GM10266 (cell line): ENCODE results near the gene SLC2A4RG.

Experiments used
- DNase-seq: peaks from one replicate; pipeline ENCODE4 v3.0.0; 2012; ENCODE audit errors: extremely low spot score
- TF ChIP-seq, protein P1 (sequence below): IDR thresholded peaks from 2 replicates; pipeline ENCODE4 v1.5.1; 2012; ENCODE audit warnings: mild to moderate bottlenecking, low read depth; ENCODE audit not compliant: control insufficient read depth, insufficient read depth; ENCODE audit errors: missing control alignments

SLC2A4RG gene

DNA sequence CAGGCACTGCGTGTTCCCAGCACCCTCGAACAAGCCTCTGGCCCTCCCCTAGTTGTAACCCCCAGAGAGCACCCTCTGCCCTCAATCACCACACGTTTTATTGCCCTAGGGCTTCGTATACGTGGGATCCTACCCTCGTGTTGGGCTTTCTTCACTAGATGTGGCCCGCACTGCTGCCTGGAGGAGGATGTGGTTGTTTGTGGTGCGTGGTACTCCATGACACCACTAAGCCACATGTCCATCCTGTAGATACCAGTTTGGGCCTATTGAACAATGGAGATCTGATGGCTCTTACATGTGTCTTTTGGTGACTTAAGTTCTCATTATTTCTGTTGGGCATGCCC, 17.0 kb downstream of the SLC2A4RG start:
- DNase-seq = no peak
- TF ChIP-seq, protein P1, sequence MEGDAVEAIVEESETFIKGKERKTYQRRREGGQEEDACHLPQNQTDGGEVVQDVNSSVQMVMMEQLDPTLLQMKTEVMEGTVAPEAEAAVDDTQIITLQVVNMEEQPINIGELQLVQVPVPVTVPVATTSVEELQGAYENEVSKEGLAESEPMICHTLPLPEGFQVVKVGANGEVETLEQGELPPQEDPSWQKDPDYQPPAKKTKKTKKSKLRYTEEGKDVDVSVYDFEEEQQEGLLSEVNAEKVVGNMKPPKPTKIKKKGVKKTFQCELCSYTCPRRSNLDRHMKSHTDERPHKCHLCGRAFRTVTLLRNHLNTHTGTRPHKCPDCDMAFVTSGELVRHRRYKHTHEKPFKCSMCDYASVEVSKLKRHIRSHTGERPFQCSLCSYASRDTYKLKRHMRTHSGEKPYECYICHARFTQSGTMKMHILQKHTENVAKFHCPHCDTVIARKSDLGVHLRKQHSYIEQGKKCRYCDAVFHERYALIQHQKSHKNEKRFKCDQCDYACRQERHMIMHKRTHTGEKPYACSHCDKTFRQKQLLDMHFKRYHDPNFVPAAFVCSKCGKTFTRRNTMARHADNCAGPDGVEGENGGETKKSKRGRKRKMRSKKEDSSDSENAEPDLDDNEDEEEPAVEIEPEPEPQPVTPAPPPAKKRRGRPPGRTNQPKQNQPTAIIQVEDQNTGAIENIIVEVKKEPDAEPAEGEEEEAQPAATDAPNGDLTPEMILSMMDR = no peak

DNA sequence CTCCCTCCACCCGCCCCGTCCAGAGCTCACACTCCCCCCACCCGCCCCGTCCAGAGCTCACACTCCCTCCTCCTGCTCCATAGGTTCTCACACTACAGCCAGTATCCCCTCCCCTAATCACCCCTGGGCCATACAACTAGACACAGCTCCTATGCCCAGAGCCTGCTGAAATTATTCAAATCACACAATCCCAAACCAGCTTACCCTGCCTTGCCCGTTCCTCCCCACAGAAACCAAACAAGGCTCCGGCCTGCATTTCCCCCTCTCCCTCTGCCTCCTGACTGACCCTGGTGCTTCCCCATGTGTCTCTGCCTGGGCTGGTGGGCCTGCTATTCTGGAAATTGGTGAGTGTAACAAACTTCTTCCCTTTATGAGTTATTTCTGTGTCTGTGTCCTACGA, 18.6 kb downstream of the SLC2A4RG start:
- DNase-seq = no peak
- TF ChIP-seq, protein P1 = no peak

DNA sequence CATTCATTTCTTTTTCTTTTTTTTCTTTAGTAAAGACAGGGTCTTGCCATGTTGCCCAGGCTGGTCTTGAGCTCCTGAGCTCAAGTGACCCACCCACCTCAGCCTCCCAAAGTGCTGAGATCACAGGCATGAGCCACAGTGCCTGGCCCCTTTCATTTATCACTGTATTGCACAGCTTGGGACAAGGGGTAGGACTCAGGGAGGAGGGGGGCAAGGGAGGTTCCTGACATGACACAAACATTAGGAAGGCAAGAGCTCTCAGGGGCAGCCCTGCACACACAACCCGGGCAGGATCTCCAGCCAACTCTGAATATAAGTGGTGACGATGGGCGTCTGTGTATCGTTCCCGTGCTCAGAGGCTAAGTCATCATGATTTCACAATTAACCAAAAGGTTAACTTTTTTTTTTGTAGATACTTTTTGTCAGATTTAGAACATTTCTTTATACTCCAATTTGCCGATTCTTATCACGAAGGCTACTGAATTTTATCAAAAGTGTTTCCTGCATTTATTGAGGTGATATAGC, 19.9 kb downstream of the SLC2A4RG start:
- DNase-seq = no peak
- TF ChIP-seq, protein P1 = no peak

DNA sequence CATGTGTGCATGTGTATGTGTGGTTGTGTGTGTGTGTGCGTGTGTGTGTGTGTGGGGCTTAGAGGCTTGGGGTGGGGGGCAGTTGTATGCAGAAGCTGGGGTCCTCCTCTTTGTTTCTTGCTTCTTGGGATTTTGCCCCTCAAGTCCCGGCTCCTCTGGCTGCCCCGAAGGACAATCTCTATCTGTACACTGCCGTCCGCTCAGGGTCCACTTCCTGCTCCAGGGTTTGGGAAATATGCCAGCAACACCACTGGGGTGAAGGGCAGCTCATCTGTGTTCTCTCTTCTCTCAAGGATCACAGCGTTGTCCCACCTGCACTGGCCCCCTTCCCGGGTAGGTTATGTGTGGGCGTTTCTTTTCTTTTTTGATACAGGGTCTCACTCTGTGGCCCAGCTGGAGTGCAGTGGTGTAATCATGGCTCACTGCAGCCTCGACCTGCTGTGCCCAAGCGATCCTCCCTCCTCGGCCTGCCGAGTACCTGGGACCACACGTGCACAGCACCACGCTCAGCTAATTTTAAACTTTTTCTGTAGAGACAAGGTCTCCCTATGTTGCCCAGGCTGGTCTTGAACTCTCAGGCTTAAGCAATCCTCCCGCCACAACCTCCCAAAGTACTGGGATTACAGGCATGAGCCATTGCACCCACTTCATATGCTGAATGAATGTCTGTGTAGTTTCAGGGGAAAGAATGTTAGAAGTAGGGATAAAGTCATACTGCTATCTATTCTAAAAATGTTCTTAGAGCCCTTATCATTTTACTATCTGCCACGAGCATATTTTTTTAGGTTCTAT, 25.7 kb downstream of the SLC2A4RG start:
- TF ChIP-seq, protein P1 = no peak
- no peak for DNase-seq

DNA sequence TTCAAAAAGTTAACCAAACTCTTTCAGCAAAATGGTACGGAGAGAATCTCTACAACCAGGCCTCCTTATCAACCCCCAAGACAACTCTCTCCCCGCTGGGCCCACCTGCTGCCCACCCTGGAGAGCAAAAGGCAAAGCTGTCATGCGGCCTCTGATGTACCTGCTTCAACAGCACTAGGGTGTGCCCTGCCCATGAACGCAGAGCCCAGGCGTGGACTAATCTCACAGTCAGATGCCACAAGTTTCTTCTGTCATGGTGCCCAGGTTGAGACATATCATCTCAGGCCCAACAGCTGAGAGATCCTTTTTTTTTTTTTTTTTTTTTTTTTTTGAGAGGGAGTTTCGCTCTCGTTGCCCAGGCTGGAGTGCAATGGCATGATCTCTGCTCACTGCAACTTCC, 26.3 kb downstream of the SLC2A4RG start:
- DNase-seq = no peak
- TF ChIP-seq, protein P1 = no peak

DNA sequence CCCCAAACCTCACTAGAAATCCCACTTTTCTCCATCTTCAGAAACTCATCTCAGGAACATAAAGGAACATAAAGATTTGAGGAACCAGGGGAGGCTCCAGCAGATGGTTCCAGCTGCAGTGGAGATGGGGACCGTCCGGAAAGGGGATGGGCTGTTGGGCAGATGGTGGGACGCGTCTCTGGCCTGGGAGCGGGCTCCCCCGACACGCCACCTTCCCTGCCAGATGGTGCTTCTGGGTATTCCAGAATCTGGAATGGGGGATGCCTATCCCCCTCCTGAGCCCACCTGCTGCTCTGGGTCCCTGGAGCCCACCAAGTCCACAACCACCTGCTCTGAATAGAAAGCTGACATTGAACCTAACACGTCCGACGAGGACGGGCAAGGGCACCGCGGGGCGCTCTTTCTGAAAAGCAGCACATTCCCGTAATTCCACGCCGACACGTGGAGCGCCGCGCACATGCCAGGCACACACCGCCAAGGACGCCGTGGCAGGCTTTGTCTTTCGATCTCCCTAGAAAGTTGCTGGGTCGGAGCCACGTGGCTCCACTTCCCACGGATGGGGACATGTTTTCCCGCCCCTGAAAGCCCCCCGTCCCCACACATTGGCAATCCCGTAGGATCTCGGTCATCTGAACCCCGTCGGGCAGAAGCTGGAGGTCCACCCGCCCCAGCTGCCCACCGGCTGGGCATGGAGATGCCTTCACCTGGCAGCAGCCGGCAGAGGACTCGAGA, 27.3 kb downstream of the SLC2A4RG start:
- TF ChIP-seq, protein P1 = no peak
- DNase-seq = no peak

DNA sequence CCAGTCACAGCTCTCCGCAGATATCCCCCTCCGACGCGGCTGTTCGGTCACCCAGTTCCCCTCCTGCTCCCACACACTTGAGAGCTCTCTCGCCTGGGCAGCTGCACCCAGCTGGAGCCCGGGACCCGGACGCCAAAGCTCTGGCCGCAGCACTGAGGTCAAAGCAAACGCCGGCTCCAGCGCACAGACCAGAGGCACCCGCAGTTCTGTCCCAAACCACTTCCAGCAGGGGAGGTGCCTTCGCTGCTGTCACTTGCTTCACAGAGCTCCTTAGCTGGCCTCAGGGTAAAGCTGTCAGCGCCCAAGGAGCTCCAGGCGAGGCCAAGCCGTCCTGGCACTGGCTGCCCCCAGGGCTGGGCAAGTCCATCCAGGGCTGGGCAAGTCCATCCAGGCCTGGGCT, 27.9 kb downstream of the SLC2A4RG start:
- no peak for DNase-seq
- TF ChIP-seq, protein P1 = no peak
